BLaER1 treated with 17β-estradiol and CSF1 and Interleukin-3, amounts not matched to agents 10 nM and 100 nM (cell line): ENCODE measurements around the gene TRIM45.
"Not testable (repeated sequence)": the region's sequence is repeated elsewhere in the genome, so short reads cannot be mapped to it uniquely, and the experiment has no call there.

Experiments used
- H3K27ac ChIP-seq, 11 experiments: shearing (Covaris generic); formaldehyde crosslinking; 2 replicates each; pipeline ENCODE4 v1.8.1; 2022
- H3K27me3 ChIP-seq, 11 experiments: shearing (Covaris generic); formaldehyde crosslinking; 2 replicates each; pipeline ENCODE4 v1.8.1; 2022
- H3K36me3 ChIP-seq, 11 experiments: shearing (Covaris generic); formaldehyde crosslinking; 2 replicates each; pipeline ENCODE4 v1.8.1; 2022
- H3K4me1 ChIP-seq, 10 experiments: shearing (Covaris generic); formaldehyde crosslinking; 2 replicates each; pipeline ENCODE4 v1.8.1; 2022
- H3K4me2 ChIP-seq, 11 experiments: shearing (Covaris generic); formaldehyde crosslinking; 2 replicates each; pipeline ENCODE4 v1.8.1; 2022
- H3K4me3 ChIP-seq, 10 experiments: shearing (Covaris generic); formaldehyde crosslinking; 2 replicates each; pipeline ENCODE4 v1.8.1; 2022
- H3K9ac ChIP-seq, 11 experiments: shearing (Covaris generic); formaldehyde crosslinking; 2 replicates each; pipeline ENCODE4 v1.8.1; 2022
- H3K9me3 ChIP-seq, 11 experiments: shearing (Covaris generic); formaldehyde crosslinking; replicated peaks in 1 of 11; 2 replicates each; pipeline ENCODE4 v1.8.1; 2022
- H4K20me1 ChIP-seq, 11 experiments: shearing (Covaris generic); formaldehyde crosslinking; 2 replicates each; pipeline ENCODE4 v1.8.1; 2022
- Cebpa-rat ChIP-seq, 11 experiments: shearing (Covaris generic); IDR thresholded peaks; 2 replicates each; pipeline ENCODE4 v1.8.1; 2022

TRIM45 gene, protein sequence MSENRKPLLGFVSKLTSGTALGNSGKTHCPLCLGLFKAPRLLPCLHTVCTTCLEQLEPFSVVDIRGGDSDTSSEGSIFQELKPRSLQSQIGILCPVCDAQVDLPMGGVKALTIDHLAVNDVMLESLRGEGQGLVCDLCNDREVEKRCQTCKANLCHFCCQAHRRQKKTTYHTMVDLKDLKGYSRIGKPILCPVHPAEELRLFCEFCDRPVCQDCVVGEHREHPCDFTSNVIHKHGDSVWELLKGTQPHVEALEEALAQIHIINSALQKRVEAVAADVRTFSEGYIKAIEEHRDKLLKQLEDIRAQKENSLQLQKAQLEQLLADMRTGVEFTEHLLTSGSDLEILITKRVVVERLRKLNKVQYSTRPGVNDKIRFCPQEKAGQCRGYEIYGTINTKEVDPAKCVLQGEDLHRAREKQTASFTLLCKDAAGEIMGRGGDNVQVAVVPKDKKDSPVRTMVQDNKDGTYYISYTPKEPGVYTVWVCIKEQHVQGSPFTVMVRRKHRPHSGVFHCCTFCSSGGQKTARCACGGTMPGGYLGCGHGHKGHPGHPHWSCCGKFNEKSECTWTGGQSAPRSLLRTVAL

DNA sequence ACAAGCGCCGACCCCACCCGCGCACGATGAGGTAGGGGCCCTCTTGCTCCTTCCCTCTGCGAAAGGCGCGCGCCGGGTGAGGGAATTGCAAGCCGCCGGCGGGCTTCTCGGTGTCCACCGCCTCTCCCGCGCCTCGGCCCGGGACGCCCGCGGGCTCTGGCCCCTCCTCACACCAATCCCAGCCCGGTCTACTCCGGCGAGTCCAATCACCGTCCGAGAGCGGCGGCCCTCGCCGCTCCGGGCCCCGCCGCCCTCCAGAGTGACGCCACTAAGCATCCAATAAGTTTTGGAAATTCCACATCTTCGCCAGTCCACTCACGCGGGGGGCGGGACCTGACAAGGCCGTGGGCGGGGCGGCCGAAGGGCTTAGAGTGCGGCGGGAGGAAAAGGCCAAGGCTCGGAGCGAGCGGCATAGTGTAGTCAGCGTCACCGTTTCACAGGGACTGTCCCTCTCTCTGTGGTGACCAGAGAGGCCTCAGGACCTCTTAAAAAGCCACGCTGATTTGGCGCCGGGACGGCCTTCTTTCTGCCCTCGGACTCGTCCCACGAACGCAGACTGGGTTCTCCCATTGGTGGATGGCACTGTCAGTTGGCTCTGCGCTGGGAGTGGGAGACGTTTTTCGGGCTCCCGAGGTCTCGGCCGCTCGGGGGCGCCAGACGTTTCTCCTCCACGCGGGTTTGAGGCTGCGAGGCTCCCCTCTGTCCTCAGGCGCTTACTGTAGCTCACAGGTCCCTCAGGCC lies at the start of gene TRIM45:
Gene TRIM45, minus strand, starts transcription at position 161 of the 741 bp plus-strand sequence. CDS start 548 bp downstream, outside the sequence.
- peak within 1 kb of the TSS; percentile 62 to 83 (median 81) for H3K9ac ChIP-seq
- peak within 1 kb of the TSS in 10 of 11 experiments; percentile 56 to 80 (median 69); a peak in 19 of 22 replicates for H3K27ac ChIP-seq
- no peaks in the 10 kb centered on the region for H3K9me3 ChIP-seq

DNA sequence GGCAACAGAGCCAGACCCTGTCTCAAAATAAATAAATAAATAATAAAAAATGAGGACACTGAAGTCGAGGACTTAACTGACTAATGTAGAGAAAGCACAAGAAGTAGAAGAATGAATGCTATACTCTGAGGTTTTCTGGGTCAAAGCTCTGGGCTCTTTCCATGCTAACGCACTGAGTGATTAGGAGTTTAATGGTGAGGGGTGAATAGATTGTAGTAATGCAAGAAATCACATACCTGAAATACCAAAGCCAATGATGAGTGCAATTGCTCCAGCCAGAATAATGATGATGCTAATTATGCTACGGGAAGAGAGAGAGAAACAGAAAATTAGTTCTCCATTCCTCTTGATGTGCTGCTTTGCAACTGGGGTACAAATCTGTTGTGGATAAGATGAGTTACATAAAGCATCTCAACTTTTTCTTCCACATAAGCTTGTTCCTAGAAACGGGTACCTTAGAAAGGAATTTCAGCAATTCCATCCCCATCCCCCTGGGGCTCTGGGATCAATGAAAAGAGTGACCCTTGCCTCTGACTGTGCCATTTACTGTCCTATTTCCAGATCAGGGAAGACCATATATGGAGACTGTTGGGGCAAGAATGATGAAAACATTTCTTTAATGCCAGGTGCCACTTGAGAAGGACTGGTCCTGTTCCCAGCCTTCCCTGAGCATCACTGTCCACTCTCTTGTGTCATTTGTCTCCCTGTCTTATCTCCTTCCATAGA lies 48.5 kb upstream of the TRIM45 start:
- H3K27ac ChIP-seq, result no peak overlapping the region
- H3K9ac ChIP-seq, result no peak overlapping the region
- H3K9me3 ChIP-seq, result peaks cover 0 to 5% (median 0%) of the 10 kb centered on the region in 11 experiments; a peak in 3 of 22 replicates
- no peaks in the 10 kb centered on the region for H3K27me3 ChIP-seq
- TF ChIP-seq Cebpa-rat (IDR thresholded peaks at IDR 0.05), result no peak
- no peaks in the 10 kb centered on the region for H3K4me1 ChIP-seq
- no peaks in the 10 kb centered on the region for H3K36me3 ChIP-seq
- H3K4me3 ChIP-seq, result no peak overlapping the region
- H4K20me1 ChIP-seq, result no peaks in the 10 kb centered on the region
- no peak overlapping the region for H3K4me2 ChIP-seq

More for the DNA sequence above, at the start of gene TRIM45:
- Histone ChIP-seq H3K36me3 (no peaks in the 10 kb centered on the region; a peak in 1 of 22 replicates), H4K20me1 (no peaks in the 10 kb centered on the region), H3K27me3 (peaks cover 0 to 12% (median 0%) of the 10 kb centered on the region in 11 experiments; a peak in 5 of 22 replicates), H3K4me3 (peak within 1 kb of the TSS; percentile 48 to 76 (median 67)), H3K4me2 (peak within 1 kb of the TSS; percentile 84 to 97 (median 95)), H3K4me1 (peaks cover 8 to 16% (median 11%) of the 10 kb centered on the region in 10 experiments; a peak in 18 of 20 replicates)
- TF ChIP-seq Cebpa-rat (IDR thresholded peaks at IDR 0.05), result no peak

DNA sequence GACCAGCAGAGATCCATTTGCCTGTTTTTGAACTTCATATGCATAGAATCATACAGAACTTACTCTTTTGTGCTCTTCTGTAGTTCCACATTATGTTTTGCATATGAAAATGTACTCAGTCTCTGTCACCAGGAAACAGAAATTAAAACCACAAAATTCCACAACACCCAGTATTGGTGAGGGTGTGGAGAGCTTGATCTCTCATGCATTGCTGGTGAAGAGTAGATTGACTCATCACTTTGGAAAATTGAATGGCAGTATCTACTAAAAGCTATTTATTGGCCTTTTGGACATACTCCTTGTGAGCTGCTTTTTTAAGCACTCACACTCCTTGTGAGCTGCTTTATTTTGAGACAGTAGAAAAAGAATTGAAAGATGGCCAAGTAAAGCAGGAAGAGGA lies 45.9 kb upstream of the TRIM45 start:
- Histone ChIP-seq H3K27ac (no peak overlapping the region), H3K4me1 (no peaks in the 10 kb centered on the region), H3K27me3 (no peaks in the 10 kb centered on the region), H3K9ac (no peak overlapping the region), H3K4me2 (no peak overlapping the region), H3K9me3 (peaks cover 0 to 5% (median 0%) of the 10 kb centered on the region in 11 experiments; a peak in 3 of 22 replicates), H3K4me3 (no peak overlapping the region), H4K20me1 (no peaks in the 10 kb centered on the region), H3K36me3 (no peaks in the 10 kb centered on the region)
- TF ChIP-seq Cebpa-rat (IDR thresholded peaks at IDR 0.05), result no peak

DNA sequence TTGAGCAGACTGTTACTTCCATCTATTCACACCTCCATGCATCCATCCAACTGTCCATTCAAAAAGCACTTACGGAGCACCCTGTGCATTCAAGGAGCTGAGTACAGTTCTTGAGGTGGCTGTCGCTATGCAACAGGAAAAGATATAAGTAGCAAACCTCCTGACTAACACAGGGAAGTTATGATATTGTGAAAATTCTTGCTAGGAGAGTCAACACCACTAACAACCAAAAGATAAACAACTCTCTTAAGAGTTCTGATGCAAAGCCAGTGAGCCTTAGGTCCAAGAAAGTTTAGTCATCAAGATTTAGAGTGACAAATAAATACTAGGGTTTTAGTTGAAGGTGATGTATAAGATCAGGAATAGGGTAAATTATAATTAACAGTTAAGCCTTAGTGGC lies 44.5 kb upstream of the TRIM45 start:
- TF ChIP-seq Cebpa-rat (IDR thresholded peaks at IDR 0.05), result no peak
- H3K27me3 ChIP-seq, result no peaks in the 10 kb centered on the region
- H4K20me1 ChIP-seq, result no peaks in the 10 kb centered on the region
- no peaks in the 10 kb centered on the region for H3K4me1 ChIP-seq
- peaks cover 0 to 5% (median 0%) of the 10 kb centered on the region in 11 experiments; a peak in 3 of 22 replicates for H3K9me3 ChIP-seq
- no peak overlapping the region for H3K9ac ChIP-seq
- no peak overlapping the region for H3K27ac ChIP-seq
- H3K4me3 ChIP-seq, result no peak overlapping the region
- H3K36me3 ChIP-seq, result no peaks in the 10 kb centered on the region
- no peak overlapping the region for H3K4me2 ChIP-seq

DNA sequence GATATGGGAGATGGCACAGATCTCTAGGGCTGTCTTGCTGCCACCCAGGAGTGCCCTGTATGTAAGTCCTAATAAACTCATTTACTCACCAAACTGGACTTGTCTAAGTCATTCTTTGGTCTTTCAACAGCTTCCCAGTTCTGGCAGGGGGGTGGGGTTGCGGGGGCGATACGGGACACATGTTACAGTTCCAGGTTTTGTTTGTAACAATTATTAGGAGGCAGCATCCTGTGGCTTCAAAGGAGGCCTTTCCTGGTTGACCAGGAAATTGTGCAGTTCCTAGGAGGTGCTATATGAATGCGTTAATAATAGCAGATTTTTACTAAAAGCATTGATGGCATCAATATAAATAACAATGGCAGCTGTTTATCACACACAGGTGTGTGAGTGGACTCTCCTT lies 42.7 kb upstream of the TRIM45 start:
- Histone ChIP-seq H3K4me1 (no peaks in the 10 kb centered on the region), H3K27ac (no peak overlapping the region)
- TF ChIP-seq Cebpa-rat (IDR thresholded peaks at IDR 0.05), result no peak

DNA sequence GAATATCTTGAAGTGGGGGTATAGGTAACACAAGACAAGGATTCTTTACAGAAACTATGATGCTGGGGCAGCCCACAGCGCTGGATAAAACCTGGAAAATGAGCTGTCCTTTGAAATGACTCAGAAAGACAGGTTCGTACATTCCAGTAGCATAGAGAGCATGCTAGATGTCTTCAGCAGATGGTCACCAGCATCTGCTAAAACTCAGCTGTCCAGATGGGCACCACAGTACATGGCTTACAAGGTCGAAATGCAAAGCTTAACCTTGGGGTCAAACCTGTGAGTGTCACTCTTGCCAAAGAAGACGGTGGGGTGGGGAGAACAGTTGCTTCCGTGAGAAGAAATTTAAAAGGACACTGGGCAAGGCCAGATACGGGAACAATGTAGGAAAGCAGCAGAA lies 41.3 kb upstream of the TRIM45 start:
- H3K4me3 ChIP-seq, result no peak overlapping the region
- no peaks in the 10 kb centered on the region for H3K36me3 ChIP-seq
- H3K27ac ChIP-seq, result no peak overlapping the region
- TF ChIP-seq Cebpa-rat (IDR thresholded peaks at IDR 0.05), result no peak
- H3K9me3 ChIP-seq, result peaks cover 0 to 17% (median 5%) of the 10 kb centered on the region in 11 experiments; a peak in 4 of 22 replicates
- H3K27me3 ChIP-seq, result no peaks in the 10 kb centered on the region
- no peaks in the 10 kb centered on the region for H4K20me1 ChIP-seq
- no peak overlapping the region for H3K4me2 ChIP-seq
- no peaks in the 10 kb centered on the region for H3K4me1 ChIP-seq
- H3K9ac ChIP-seq, result no peak overlapping the region

More for the DNA sequence above, 42.7 kb upstream of the TRIM45 start:
- no peaks in the 10 kb centered on the region for H3K36me3 ChIP-seq
- H4K20me1 ChIP-seq, result no peaks in the 10 kb centered on the region
- H3K9ac ChIP-seq, result no peak overlapping the region
- H3K9me3 ChIP-seq, result peaks cover 0 to 6% (median 2%) of the 10 kb centered on the region in 11 experiments; a peak in 3 of 22 replicates
- no peaks in the 10 kb centered on the region for H3K27me3 ChIP-seq
- no peak overlapping the region for H3K4me2 ChIP-seq
- no peak overlapping the region for H3K4me3 ChIP-seq

DNA sequence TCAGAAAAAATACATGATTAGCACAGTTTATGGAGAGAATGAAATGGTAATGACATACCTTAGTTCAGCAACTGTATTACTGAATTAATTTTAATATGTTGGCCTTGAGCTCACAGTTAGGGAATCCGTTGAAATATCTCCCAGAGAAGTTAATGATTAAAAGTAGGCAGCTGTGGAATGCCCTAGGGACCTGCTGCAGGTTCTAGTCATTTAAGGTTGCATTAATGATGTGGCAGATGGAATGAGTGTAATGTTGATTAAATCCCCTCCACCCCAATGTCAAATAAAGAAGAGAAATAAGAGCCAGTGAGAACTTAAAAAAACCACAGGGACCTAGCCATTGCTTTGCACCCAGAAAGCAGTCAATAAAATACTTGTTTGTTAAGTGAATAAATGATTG lies 40.3 kb upstream of the TRIM45 start:
- H3K9ac ChIP-seq, result no peak overlapping the region
- peaks cover 0 to 12% (median 4%) of the 10 kb centered on the region in 11 experiments; a peak in 3 of 22 replicates for H3K9me3 ChIP-seq
- no peak overlapping the region for H3K4me3 ChIP-seq
- no peak overlapping the region for H3K27ac ChIP-seq
- H3K36me3 ChIP-seq, result no peaks in the 10 kb centered on the region
- H3K27me3 ChIP-seq, result no peaks in the 10 kb centered on the region
- no peak overlapping the region for H3K4me2 ChIP-seq
- no peaks in the 10 kb centered on the region for H4K20me1 ChIP-seq
- TF ChIP-seq Cebpa-rat (IDR thresholded peaks at IDR 0.05), result no peak
- no peaks in the 10 kb centered on the region for H3K4me1 ChIP-seq

DNA sequence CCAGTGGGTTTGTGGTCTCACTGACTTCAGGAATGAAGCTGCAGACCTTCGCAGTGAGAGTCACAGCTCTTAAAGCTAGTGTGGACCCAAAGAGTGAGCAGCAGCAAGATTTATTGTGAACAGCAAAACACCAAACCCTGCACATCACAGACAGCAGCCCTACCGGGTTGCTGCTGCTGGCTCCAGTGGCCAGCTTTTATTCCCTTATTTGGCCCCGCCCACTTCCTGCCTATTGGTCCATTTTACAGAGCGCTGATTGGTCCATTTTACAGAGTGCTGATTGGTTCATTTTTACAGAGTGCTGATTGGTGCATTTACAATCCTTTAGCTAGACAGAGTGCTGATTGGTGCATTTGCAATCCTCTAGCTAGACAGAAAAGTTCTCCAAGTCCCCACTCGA lies 29.8 kb upstream of the TRIM45 start:
- H3K27me3 ChIP-seq, H3K4me3 ChIP-seq, H3K9ac ChIP-seq, H3K4me1 ChIP-seq, H3K4me2 ChIP-seq, H3K27ac ChIP-seq, H3K36me3 ChIP-seq, H4K20me1 ChIP-seq: not testable (repeated sequence)
- peaks cover 8 to 17% (median 9%) of the 10 kb centered on the region in 11 experiments for H3K9me3 ChIP-seq
